Breast epithelium (tissue), 4 donors: Measurements from ENCODE around the gene ZSCAN25. TPM values are rescaled to one million over a fixed set of nuclear protein-coding genes. Genes with fewer than 3 reads are reported as not detected.
"Not testable (repeated sequence)": the region's sequence is repeated elsewhere in the genome, so short reads cannot be mapped to it uniquely, and the experiment has no call there.

Source experiments
- DNase-seq, 2 donors: peaks; one replicate each; pipeline ENCODE4 v3.0.0-alpha.2; 2019; ENCODE audit warnings: low spot score in 2 of 2
- H3K27ac ChIP-seq, 2 donors: fragments of 200-600 bp; sonication (generic) in 1 of 2; one replicate each; pipeline ENCODE4 v1.5.1; 2016 to 2019; ENCODE audit warnings: mild to moderate bottlenecking in 1 of 2
- H3K27me3 ChIP-seq, 2 donors: fragments of 200-600 bp; sonication (generic) in 1 of 2; one replicate each; pipeline versions ENCODE4 v1.5.1 to v1.6.0; 2017 to 2019; ENCODE audit warnings: control low read depth in 1 of 2, mild to moderate bottlenecking in 1 of 2
- H3K36me3 ChIP-seq: fragments of 200-600 bp; one replicate; pipeline ENCODE4 v1.5.1; 2019
- H3K4me1 ChIP-seq, 2 donors: fragments of 200-600 bp; sonication (generic); one replicate each; pipeline ENCODE4 v1.5.1; 2016 to 2019; ENCODE audit warnings: control low read depth in 1 of 2
- H3K4me3 ChIP-seq, 3 donors: fragments of 200-600 bp; sonication (generic); 1 replicate in 2 of 3; 2 replicates in 1 of 3; pipeline ENCODE4 v1.5.1; 2016 to 2019; ENCODE audit warnings: mild to moderate bottlenecking in 3 of 3, moderate library complexity in 2 of 3
- H3K9me3 ChIP-seq, 2 donors: fragments of 200-600 bp; sonication (generic) in 1 of 2; one replicate each; pipeline ENCODE4 v1.5.1; 2016 to 2019; ENCODE audit warnings: control low read depth in 1 of 2
- CTCF ChIP-seq, 3 donors: fragments of 450-650 bp; IDR thresholded peaks; one replicate each; pipeline ENCODE4 v1.5.1; 2016 to 2017; ENCODE audit warnings: antibody characterized with exemption in 3 of 3, mild to moderate bottlenecking in 3 of 3, moderate library complexity in 3 of 3
- POLR2A ChIP-seq: fragments of 450-650 bp; IDR thresholded peaks from one replicate; pipeline ENCODE4 v1.6.1; 2016; ENCODE audit warnings: antibody characterized with exemption, mild to moderate bottlenecking, moderate library complexity
- POLR2AphosphoS5 ChIP-seq, 3 donors: sonication (generic); formaldehyde crosslinking; IDR thresholded peaks; one replicate each; pipeline ENCODE4 v1.6.1; 2017; ENCODE audit warnings: antibody characterized with exemption in 3 of 3
- intact Hi-C: fragments of 100-400 bp; cut with DNase I; formaldehyde crosslinking; loops from one replicate; pipeline ENCODE4 v1.15.1; 2023; ENCODE audit warnings: low total_unique reads
- total RNA-seq, 3 donors: library from RNA; depleted of rRNA; stranded (reverse); fragments of >200 nt; gene quantifications; one replicate each; pipeline ENCODE4 v1.1.0, GENCODE V29; 2016

The ZSCAN25 gene
- total RNA-seq, 3 donors from 2014 or later = 15.2 to 23.6 (median 18.4) TPM

- Histone ChIP-seq H3K4me3 (no peak overlapping the region), H3K36me3 (peaks cover 9% of the 10 kb centered on the region), H3K27ac (no peak overlapping the region), H3K27me3 (no peaks in the 10 kb centered on the region), H3K4me1 (no peaks in the 10 kb centered on the region), H3K9me3 (no peaks in the 10 kb centered on the region)
- TF ChIP-seq POLR2A (no peak), POLR2AphosphoS5 (IDR thresholded peaks at IDR 0.05) (no peak), CTCF (IDR thresholded peaks at IDR 0.05) (no peak)
- intact Hi-C loops = no loop called here
- DNase-seq = no peak
Observed at GRCh38 chr7:99627513-99627912, 10.8 kb downstream of the ZSCAN25 start.

GRCh38 chr7:99628471-99629465 lies 12.0 kb downstream of the ZSCAN25 start:
- TF ChIP-seq CTCF (IDR thresholded peaks at IDR 0.05) (no peak), POLR2AphosphoS5 (IDR thresholded peaks at IDR 0.05) (no peak), POLR2A (no peak)
- Histone ChIP-seq H3K27me3 (no peaks in the 10 kb centered on the region), H3K36me3 (peaks cover 9% of the 10 kb centered on the region), H3K27ac (no peak overlapping the region), H3K4me3 (no peak overlapping the region), H3K4me1 (no peaks in the 10 kb centered on the region), H3K9me3 (no peaks in the 10 kb centered on the region)
- intact Hi-C loops = no loop called here
- DNase-seq = no peak

- Histone ChIP-seq H3K9me3 (no peaks in the 10 kb centered on the region), H3K4me1 (no peaks in the 10 kb centered on the region), H3K36me3 (peaks cover 9% of the 10 kb centered on the region), H3K27ac (no peak overlapping the region), H3K4me3 (no peak overlapping the region), H3K27me3 (no peaks in the 10 kb centered on the region)
- no peak for DNase-seq
- intact Hi-C loops = loop anchor here (5.0 kb wide), 1 partner anchor 273 kb away; no protein-coding TSS in a partner anchor
- TF ChIP-seq CTCF (IDR thresholded peaks at IDR 0.05) = no peak
- no peak for TF ChIP-seq POLR2AphosphoS5 (IDR thresholded peaks at IDR 0.05)
- no peak for TF ChIP-seq POLR2A
Observed at GRCh38 chr7:99629643-99630042, 12.9 kb downstream of the ZSCAN25 start.

- H3K4me1 ChIP-seq = no peaks in the 10 kb centered on the region
- H3K27me3 ChIP-seq = no peaks in the 10 kb centered on the region
- no peaks in the 10 kb centered on the region for H3K9me3 ChIP-seq
- intact Hi-C loops = loop anchor here (5.0 kb wide), 1 partner anchor 271 kb away; no protein-coding TSS in a partner anchor
- DNase-seq = no peak
- H3K36me3 ChIP-seq = peaks cover 9% of the 10 kb centered on the region
- no peak overlapping the region for H3K4me3 ChIP-seq
- TF ChIP-seq CTCF (IDR thresholded peaks at IDR 0.05) = no peak
- TF ChIP-seq POLR2AphosphoS5 (IDR thresholded peaks at IDR 0.05) = no peak
- TF ChIP-seq POLR2A = no peak
- H3K27ac ChIP-seq = no peak overlapping the region
Observed at GRCh38 chr7:99631295-99632109, 14.8 kb downstream of the ZSCAN25 start.

- H3K4me3 ChIP-seq, H3K36me3 ChIP-seq, H3K9me3 ChIP-seq, intact Hi-C loops, H3K4me1 ChIP-seq, DNase-seq, H3K27me3 ChIP-seq, H3K27ac ChIP-seq: not testable (repeated sequence)
Observed at GRCh38 chr7:99637414-99637813, 20.7 kb downstream of the ZSCAN25 start.
